HEK293 (cell line): ENCODE measurements around the gene GRIK2.

Experiments
- SP3 ChIP-seq: fragments of 450-650 bp; formaldehyde crosslinking; IDR thresholded peaks from 2 replicates; pipeline ENCODE4 v1.5.1; 2016; ENCODE audit warnings: missing biosample characterization, missing genetic modification characterization
- ZNF274 ChIP-seq, 2 experiments: fragments of 200-500 bp in 1 of 2; fragments of 450-650 bp in 1 of 2; sonication (Bioruptor generic) in 1 of 2; formaldehyde crosslinking in 1 of 2; IDR thresholded peaks; 2 replicates each; pipeline versions ENCODE4 v1.5.1 to v1.6.1; 2014 to 2016; ENCODE audit warnings: borderline replicate concordance in 1 of 2, inconsistent platforms in 1 of 2, low read length in 1 of 2, missing biosample characterization in 1 of 2, missing genetic modification characterization in 1 of 2
- TF ChIP-seq, protein P1 (sequence below): fragments of 450-650 bp; formaldehyde crosslinking; IDR thresholded peaks from 2 replicates; pipeline ENCODE4 v1.5.1; 2016; ENCODE audit warnings: missing biosample characterization, missing genetic modification characterization
- TF ChIP-seq, protein P2 (sequence below): fragments of 450-650 bp; formaldehyde crosslinking; IDR thresholded peaks from 2 replicates; pipeline ENCODE4 v1.5.1; 2016; ENCODE audit warnings: missing biosample characterization, missing genetic modification characterization

DNA sequence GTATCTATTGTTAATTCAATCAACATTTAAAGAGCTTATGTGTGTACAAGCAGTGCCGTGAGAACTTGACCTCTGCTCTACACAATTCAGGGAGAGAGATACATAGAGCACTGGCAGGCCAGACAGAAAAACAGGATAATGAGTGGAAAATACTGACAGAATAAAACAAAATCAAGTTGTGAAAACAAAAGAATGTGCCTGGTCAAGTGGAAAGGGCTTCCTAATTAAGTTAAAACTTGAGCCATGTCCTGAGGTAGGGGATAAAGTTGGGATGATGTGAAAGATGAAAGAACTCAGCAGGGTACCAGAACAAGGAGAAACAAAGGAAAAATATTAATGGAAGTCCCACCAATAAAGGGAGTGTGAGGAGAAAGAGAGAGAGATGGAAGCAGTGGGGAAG, 672.8 kb downstream of the GRIK2 start:
- TF ChIP-seq, protein P1, sequence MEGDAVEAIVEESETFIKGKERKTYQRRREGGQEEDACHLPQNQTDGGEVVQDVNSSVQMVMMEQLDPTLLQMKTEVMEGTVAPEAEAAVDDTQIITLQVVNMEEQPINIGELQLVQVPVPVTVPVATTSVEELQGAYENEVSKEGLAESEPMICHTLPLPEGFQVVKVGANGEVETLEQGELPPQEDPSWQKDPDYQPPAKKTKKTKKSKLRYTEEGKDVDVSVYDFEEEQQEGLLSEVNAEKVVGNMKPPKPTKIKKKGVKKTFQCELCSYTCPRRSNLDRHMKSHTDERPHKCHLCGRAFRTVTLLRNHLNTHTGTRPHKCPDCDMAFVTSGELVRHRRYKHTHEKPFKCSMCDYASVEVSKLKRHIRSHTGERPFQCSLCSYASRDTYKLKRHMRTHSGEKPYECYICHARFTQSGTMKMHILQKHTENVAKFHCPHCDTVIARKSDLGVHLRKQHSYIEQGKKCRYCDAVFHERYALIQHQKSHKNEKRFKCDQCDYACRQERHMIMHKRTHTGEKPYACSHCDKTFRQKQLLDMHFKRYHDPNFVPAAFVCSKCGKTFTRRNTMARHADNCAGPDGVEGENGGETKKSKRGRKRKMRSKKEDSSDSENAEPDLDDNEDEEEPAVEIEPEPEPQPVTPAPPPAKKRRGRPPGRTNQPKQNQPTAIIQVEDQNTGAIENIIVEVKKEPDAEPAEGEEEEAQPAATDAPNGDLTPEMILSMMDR (tag by site-specific recombination), result no peak
- TF ChIP-seq, protein P2, sequence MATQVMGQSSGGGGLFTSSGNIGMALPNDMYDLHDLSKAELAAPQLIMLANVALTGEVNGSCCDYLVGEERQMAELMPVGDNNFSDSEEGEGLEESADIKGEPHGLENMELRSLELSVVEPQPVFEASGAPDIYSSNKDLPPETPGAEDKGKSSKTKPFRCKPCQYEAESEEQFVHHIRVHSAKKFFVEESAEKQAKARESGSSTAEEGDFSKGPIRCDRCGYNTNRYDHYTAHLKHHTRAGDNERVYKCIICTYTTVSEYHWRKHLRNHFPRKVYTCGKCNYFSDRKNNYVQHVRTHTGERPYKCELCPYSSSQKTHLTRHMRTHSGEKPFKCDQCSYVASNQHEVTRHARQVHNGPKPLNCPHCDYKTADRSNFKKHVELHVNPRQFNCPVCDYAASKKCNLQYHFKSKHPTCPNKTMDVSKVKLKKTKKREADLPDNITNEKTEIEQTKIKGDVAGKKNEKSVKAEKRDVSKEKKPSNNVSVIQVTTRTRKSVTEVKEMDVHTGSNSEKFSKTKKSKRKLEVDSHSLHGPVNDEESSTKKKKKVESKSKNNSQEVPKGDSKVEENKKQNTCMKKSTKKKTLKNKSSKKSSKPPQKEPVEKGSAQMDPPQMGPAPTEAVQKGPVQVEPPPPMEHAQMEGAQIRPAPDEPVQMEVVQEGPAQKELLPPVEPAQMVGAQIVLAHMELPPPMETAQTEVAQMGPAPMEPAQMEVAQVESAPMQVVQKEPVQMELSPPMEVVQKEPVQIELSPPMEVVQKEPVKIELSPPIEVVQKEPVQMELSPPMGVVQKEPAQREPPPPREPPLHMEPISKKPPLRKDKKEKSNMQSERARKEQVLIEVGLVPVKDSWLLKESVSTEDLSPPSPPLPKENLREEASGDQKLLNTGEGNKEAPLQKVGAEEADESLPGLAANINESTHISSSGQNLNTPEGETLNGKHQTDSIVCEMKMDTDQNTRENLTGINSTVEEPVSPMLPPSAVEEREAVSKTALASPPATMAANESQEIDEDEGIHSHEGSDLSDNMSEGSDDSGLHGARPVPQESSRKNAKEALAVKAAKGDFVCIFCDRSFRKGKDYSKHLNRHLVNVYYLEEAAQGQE, result no peak
- no peak for TF ChIP-seq SP3 (tag by site-specific recombination)
- TF ChIP-seq ZNF274 (IDR thresholded peaks at IDR 0.05; ENCODE audit: low read length), result no peak
- TF ChIP-seq ZNF274 (tag by site-specific recombination; IDR thresholded peaks at IDR 0.05; ENCODE audit: borderline replicate concordance), result no peak
